ENCODE measurements around the gene FSTL5. TPM values are rescaled to one million over a fixed set of nuclear protein-coding genes. Genes with fewer than 3 reads are reported as not detected.
"Not testable (repeated sequence)": the region's sequence is repeated elsewhere in the genome, so short reads cannot be mapped to it uniquely, and the experiment has no call there.

FSTL5 gene
- total RNA-seq, 1 donor from 2014 or later: 0.05 TPM

- DNase-seq (ENCODE audit: low read depth): not testable (repeated sequence)
Measured at GRCh38 chr4:162103908-162104307, 59.9 kb downstream of the FSTL5 start.

DNA sequence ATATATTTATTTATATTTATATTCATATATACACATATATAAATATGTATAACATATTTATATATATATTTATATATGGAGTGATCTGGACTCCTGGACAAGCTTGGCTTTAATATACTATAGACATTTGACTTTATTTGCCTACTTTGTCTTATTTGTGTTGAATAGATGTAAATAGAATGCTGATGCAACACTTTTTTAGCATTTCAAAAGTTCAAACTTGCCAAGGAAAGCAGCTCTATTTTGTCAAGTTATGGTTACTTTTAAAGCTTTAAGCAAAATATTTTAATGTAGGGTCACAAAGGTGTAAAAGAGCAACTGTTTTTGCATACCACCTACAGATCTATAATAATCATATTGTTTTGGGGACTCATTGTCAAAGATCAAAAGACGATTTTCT, 61.1 kb downstream of the FSTL5 start:
- DNase-seq (ENCODE audit: low read depth): no peak

GRCh38 chr4:162101337-162101736, 62.5 kb downstream of the FSTL5 start:
- DNase-seq (ENCODE audit: low read depth): no peak

GRCh38 chr4:162075726-162076125, 88.1 kb downstream of the FSTL5 start:
- DNase-seq (ENCODE audit: low read depth): no peak

DNA sequence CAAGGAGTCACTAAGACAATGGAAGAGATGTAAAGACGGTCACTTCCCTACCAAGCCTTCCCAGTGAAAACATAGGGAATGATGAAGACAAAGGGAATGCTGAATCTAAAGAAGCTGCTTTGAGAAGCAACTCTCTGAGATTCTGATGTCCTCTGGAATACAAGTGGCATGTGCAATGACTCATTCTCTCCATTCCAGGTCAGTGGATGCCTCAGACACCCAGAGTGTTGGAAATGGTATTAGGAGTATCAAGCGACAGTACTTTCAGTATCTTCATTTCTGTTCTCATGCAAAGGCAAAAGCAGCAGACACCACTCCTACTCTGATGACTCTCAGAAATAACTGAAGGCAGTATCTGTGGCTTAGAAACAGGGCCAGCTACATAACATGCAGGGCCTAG, 102.6 kb downstream of the FSTL5 start:
- peak; percentile 29 for DNase-seq (ENCODE audit: low read depth)

GRCh38 chr4:162059656-162060055, 104.1 kb downstream of the FSTL5 start:
- no peak for DNase-seq (ENCODE audit: low read depth)

- DNase-seq (ENCODE audit: low read depth): no peak
Measured at GRCh38 chr4:162056990-162057389, 106.8 kb downstream of the FSTL5 start.

DNA sequence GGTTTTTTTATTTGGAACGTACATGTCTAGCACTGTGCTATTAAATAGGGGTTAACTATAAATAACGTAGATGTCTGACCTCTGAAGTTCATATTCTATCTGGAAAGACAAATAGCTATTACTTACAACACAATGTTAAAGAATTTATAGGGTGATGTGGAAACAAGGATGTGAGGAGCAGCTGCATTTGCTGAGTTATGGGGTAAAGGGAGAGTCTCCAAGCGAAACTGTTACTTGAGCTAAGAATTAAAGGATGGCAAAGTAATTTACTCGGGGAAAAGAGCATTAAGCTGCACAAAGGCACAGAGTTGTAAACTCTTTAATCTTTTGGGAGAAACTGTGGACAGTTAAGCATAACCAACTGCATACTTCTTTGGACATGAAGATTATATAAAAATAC, 117.7 kb downstream of the FSTL5 start:
- DNase-seq (ENCODE audit: low read depth): no peak

GRCh38 chr4:162038112-162038511, 125.7 kb downstream of the FSTL5 start:
- DNase-seq (ENCODE audit: low read depth): no peak

GRCh38 chr4:162017863-162018262, 145.9 kb downstream of the FSTL5 start:
- no peak for DNase-seq (ENCODE audit: low read depth)

DNA sequence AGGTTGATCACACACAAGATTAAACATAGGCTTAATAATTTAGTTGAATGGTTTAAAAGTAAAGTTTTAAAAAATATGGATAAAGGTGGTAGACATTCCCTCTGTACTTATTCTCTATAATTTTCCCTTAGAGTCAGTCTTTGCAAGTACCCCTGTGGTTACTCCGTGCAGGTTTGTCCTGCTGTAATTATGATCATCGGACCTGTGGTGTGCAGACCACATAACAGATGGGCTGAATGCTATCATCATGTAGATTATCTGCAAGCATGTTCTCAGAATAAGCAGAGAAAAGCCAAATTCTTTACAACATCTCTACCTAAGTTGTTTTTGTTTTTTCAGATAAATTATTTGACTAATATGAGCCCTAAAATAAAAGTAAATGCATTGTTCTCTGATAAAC, 146.8 kb downstream of the FSTL5 start:
- DNase-seq (ENCODE audit: low read depth): no peak

DNA sequence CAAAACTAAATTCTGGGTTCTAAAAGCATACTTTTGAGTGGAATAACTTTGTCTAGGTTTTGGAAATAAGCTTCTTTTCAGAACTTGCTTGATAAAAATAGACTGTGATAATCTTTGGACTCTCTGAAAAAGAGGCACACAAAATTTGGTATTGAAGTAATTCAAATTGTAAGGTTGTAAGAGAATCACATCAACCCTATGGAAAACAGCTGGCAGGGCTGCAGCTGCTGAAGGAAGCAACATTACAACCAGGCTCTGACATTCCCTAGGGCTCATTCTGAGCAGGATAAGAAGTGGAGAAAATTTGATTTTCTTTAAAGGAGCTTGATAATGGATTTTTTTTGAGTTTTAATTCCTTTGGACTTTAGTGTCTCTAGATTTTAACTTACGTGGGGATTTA, 147.6 kb downstream of the FSTL5 start:
- DNase-seq (ENCODE audit: low read depth): no peak

GRCh38 chr4:162015090-162015489, 148.7 kb downstream of the FSTL5 start:
- DNase-seq (ENCODE audit: low read depth): no peak

DNA sequence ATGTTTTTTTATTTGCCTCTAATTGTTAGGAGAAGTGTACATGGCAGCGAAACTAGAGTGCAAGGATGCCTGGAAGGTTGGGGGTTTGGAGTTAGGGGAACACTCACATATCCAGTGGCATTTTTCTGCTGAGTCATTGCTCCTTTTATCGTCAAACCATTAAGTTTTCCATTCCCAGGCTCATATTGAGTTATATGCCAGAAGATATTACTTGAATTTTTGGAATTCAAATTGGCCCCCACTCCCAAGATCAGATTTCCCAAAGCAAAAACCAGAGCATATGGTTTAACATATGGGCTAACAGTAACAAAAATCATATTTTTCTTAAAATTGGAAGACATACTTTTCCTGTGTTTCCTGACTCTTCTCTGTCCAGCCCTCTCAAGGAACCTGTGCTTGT, 152.7 kb downstream of the FSTL5 start:
- no peak for DNase-seq (ENCODE audit: low read depth)

DNA sequence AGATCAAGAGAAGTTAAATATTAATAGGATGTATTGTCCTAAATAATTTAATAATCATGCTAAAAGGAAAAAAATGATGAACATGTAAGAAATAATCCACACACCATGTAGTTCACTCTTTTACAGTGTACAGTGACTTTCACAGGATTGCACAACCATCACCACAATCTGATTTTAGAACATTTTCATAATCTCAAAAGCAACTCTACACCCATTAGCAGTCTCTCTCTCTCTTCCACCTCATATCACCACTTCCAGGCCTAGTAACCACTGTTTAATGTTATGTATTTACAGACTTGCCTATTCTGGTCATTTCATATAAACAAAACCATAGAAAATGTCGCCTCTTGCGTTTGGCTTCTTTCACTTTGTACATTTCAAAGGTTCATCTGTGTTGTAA, 153.4 kb downstream of the FSTL5 start:
- no peak for DNase-seq (ENCODE audit: low read depth)

- no peak for DNase-seq (ENCODE audit: low read depth)
Measured at GRCh38 chr4:161992317-161992716, 171.5 kb downstream of the FSTL5 start.

DNA sequence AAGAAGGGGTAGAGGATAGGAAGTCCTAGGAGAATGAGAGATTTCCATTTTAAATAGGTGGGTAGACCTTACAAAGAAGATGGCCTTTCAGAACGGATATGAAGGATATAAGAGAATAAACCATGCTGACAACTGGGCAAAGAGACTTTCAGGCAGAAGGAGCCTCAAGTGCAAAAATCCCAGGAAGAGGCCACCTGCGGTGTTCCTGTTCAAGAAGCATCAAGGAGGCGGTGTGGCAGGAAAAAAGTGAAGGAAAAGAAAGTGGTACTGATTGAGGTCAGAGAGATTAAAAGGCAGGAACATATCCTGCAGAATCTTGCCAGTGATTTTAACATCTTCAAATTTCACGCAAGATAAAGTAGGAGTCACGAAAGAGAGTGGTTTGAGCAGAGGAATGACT, 172.0 kb downstream of the FSTL5 start:
- no peak for DNase-seq (ENCODE audit: low read depth)

DNA sequence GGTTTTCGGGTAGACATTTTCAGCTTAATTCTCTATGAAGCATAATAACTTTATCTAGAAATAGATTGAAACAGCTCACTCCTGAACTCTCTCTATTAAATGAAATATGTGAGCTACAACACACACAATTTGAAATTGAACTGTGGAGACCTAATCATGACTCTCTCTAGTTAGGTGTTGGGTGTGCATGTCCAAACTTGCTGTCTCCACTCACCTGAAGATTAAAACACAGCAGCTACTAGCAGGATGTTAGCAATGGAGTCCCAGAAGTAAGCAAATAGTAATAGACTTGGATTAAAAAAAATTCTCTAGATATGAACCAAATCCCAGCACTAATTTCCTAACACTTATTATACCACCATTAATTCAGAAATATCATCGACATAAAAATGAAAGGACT, 173.1 kb downstream of the FSTL5 start:
- no peak for DNase-seq (ENCODE audit: low read depth)

DNA sequence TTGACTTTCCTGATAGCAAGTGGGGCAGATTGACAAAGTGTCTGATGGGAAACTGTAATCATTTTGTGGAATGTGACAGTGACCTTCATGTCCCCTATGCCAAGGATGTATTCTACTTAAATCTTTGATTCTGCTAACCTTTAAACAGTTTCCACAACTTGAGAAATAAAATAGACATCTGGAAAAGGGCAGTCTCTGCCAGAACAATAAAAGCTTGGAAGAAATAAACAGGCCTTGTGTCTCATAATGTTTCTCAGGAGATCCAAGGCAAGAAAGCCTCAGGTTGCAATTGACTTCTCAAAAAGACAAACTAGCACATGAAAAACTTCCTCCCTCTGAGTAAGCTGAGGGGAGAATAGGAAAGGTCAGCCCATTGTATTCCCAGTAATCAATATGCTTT, 174.9 kb downstream of the FSTL5 start:
- DNase-seq (ENCODE audit: low read depth): no peak

GRCh38 chr4:161987611-161988010, 176.2 kb downstream of the FSTL5 start:
- DNase-seq (ENCODE audit: low read depth): no peak

DNA sequence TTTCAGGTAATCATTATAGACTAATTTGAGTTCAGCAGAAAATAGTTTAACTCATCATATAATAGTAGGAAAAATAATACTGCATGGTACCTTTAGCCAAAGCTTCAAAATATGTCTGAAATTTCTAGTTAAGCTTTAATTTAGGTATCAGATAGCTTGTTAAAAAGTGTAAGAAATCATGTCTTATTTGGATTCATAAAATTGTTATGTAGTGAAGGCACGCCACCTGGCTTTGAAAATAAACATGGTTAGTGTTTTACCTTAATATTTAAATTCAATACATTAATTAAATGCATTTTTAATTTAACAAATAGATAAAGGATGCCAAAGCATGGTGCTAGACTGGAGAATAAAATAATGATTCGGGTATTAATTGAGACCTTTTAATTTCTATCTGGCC, 211.4 kb downstream of the FSTL5 start:
- peak; percentile 16 for DNase-seq (ENCODE audit: low read depth)

DNA sequence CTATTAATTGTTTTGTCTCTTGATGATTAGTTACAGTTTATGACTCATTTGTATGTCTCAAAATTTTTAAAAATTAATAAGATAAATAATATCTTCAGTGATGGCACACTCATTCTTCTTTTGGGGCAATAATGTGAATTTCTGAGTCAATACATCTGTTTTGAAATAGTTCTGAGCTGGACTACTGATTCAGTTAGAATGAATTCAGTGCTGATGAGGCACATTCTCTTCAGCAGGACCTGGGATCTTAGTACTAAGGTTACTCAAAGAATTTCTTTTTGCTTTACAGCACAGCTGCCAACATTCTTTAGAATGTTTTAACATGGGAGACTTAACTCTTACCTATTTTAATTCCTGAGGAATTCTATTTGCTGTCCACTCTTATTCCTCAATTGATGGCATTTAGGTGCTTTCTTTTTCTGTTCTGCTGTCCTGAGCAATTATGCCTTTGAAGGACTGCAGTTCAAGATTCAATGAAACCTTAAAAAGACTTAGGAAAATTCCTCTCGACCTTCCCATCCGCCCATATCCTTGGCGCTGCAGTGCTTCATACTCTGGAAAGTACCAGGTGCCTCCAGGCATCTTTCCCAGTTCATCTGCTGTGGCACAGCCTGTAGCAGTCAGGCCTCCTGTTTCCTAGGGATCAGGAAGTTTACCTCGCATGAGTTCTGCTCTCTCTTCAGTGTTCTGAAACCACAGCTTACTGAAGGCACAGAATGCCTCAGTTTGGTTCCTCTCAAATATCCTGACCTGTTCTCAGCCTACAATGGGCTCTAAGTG, 213.7 kb downstream of the FSTL5 start:
- peak; percentile 54 for DNase-seq (ENCODE audit: low read depth)

- no peak for DNase-seq (ENCODE audit: low read depth)
Measured at GRCh38 chr4:161948026-161948770, 215.6 kb downstream of the FSTL5 start.

Data from renal cortical epithelial cell (primary cell).